ENCODE measurements around the gene VPS37D.

The VPS37D gene

DNA sequence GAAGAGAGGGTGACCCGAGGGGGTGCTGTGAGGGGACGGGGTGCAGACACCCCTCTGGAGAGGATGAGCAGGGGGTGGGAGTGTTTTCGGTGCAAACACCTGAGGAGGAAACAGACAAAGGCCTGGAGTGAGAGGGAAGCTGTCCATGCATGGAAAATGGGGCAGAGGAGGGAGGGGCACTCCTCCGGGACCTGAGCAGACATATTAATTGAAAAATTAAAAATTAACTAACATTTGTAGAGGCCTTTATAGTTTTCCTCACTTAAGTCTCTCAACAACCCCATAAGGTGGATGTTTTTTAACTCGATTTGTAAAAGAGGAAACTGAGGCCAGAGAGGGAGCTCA, 1.2 kb downstream of the VPS37D start:
- no peaks in the 10 kb centered on the region for H3K9me2 ChIP-seq (replicated peaks; ENCODE audit: insufficient read depth, low read length)
- TF ChIP-seq CTCF (IDR thresholded peaks at IDR 0.05; ENCODE audit: insufficient read depth, low read length, poor library complexity, severe bottlenecking) (no peak), EZH2phosphoT487 (conservative IDR thresholded peaks at IDR 0.05; ENCODE audit: low read length) (no peak)
- no peaks in the 10 kb centered on the region for H3F3A ChIP-seq (ENCODE audit: insufficient read depth)
- H3K27ac ChIP-seq (ENCODE audit: low read depth, low read length): no peak overlapping the region
- H3K79me2 ChIP-seq (ENCODE audit: insufficient read depth, low read length): no peaks in the 10 kb centered on the region
- peak overlapping the region; percentile 90 for H3K4me2 ChIP-seq (ENCODE audit: low read depth, low read length, poor library complexity, severe bottlenecking)
- H3K9ac ChIP-seq (ENCODE audit: low read length): no peak overlapping the region; the same call in 1 of the 2 replicates
- H3K4me3 ChIP-seq (ENCODE audit: insufficient read depth, low read length, poor library complexity, severe bottlenecking): no peak overlapping the region
- no peaks in the 10 kb centered on the region for H3K9me3 ChIP-seq (ENCODE audit: insufficient read depth, low read length)
- no peaks in the 10 kb centered on the region for H3K27me3 ChIP-seq (ENCODE audit: low read length)
- no peaks in the 10 kb centered on the region for H4K20me1 ChIP-seq (ENCODE audit: low read depth, low read length)
- H2AFZ ChIP-seq (ENCODE audit: low read depth, low read length, severe bottlenecking): no peak overlapping the region
- H3K36me3 ChIP-seq (ENCODE audit: low read length): no peaks in the 10 kb centered on the region

DNA sequence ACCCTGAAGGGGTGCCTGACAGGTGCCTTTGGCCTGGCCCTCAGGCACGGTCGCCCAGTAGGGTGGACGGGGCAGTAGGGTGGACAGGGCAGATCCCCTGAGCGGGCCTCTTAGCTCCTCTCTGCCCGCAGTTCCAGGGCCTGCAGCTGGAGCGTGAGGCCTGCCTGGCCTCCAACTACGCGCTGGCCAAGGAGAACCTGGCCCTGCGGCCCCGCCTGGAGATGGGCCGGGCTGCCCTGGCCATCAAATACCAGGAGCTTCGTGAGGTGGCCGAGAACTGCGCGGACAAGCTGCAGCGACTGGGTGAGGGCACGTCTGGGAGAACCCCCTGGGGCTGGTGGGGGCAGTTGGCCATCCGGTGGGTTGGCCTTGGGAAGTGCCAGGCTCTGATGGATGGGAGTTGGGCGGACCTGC, 1.7 kb downstream of the VPS37D start:
- Histone ChIP-seq H2AFZ (ENCODE audit: low read depth, low read length, severe bottlenecking) (no peak overlapping the region), H3K27me3 (ENCODE audit: low read length) (no peaks in the 10 kb centered on the region), H3K4me2 (ENCODE audit: low read depth, low read length, poor library complexity, severe bottlenecking) (no peak overlapping the region), H4K20me1 (ENCODE audit: low read depth, low read length) (no peaks in the 10 kb centered on the region), H3K27ac (ENCODE audit: low read depth, low read length) (no peak overlapping the region), H3F3A (ENCODE audit: insufficient read depth) (no peaks in the 10 kb centered on the region), H3K9me3 (ENCODE audit: insufficient read depth, low read length) (no peaks in the 10 kb centered on the region), H3K36me3 (ENCODE audit: low read length) (no peaks in the 10 kb centered on the region), H3K79me2 (ENCODE audit: insufficient read depth, low read length) (no peaks in the 10 kb centered on the region), H3K9me2 (replicated peaks; ENCODE audit: insufficient read depth, low read length) (no peaks in the 10 kb centered on the region), H3K4me3 (ENCODE audit: insufficient read depth, low read length, poor library complexity, severe bottlenecking) (no peak overlapping the region), H3K9ac (ENCODE audit: low read length) (no peak overlapping the region)
- TF ChIP-seq EZH2phosphoT487 (conservative IDR thresholded peaks at IDR 0.05; ENCODE audit: low read length) (no peak), CTCF (IDR thresholded peaks at IDR 0.05; ENCODE audit: insufficient read depth, low read length, poor library complexity, severe bottlenecking) (no peak)

DNA sequence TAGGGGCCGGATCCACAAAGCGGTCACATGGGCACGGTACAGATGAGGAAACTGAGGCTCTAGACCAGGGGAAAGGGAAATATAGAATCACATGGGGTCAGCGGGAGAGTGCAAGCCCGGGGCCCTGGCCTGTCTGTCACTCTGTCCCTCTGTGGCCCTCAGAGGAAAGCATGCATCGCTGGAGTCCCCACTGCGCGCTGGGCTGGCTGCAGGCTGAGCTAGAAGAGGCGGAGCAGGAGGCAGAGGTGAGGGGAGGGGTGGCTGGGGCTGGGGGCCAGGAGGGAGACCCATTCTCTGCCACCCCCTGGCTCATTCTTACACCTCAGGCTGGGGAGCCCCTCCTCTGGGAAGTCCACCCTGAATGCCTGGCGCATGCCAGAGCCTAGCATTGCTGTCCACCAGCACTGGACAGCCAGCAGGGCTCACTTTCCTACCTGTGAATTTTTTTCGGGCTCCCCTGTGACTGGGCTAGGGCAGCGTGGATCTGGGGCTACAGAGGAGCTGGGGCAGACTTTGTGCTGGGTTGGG, 2.3 kb downstream of the VPS37D start:
- Histone ChIP-seq H3K9ac (ENCODE audit: low read length) (no peak overlapping the region), H3F3A (ENCODE audit: insufficient read depth) (no peaks in the 10 kb centered on the region), H3K27ac (ENCODE audit: low read depth, low read length) (no peak overlapping the region), H3K9me3 (ENCODE audit: insufficient read depth, low read length) (no peaks in the 10 kb centered on the region), H3K4me3 (ENCODE audit: insufficient read depth, low read length, poor library complexity, severe bottlenecking) (no peak overlapping the region), H3K79me2 (ENCODE audit: insufficient read depth, low read length) (no peaks in the 10 kb centered on the region), H4K20me1 (ENCODE audit: low read depth, low read length) (no peaks in the 10 kb centered on the region), H2AFZ (ENCODE audit: low read depth, low read length, severe bottlenecking) (no peak overlapping the region), H3K27me3 (ENCODE audit: low read length) (no peaks in the 10 kb centered on the region), H3K9me2 (replicated peaks; ENCODE audit: insufficient read depth, low read length) (no peaks in the 10 kb centered on the region), H3K36me3 (ENCODE audit: low read length) (no peaks in the 10 kb centered on the region), H3K4me2 (ENCODE audit: low read depth, low read length, poor library complexity, severe bottlenecking) (no peak overlapping the region)
- TF ChIP-seq CTCF (IDR thresholded peaks at IDR 0.05; ENCODE audit: insufficient read depth, low read length, poor library complexity, severe bottlenecking) (no peak), EZH2phosphoT487 (conservative IDR thresholded peaks at IDR 0.05; ENCODE audit: low read length) (no peak)

Data from SU-DHL-6 (cell line).